T-helper 1 cell (primary cell): Measurements from ENCODE around the gene MOB3B.

Source experiments
- DNase-seq, 5 donors: peaks; one replicate each; pipeline ENCODE4 v3.0.0-alpha.2; 2012 to 2020

MOB3B gene

GRCh38 chr9:27356446-27356845 lies 173.2 kb downstream of the MOB3B start:
- no peak for DNase-seq

- DNase-seq: no peak
Measured at GRCh38 chr9:27355166-27355565, 174.4 kb downstream of the MOB3B start.

GRCh38 chr9:27353474-27354229 lies 176.0 kb downstream of the MOB3B start:
- DNase-seq: no peak

DNA sequence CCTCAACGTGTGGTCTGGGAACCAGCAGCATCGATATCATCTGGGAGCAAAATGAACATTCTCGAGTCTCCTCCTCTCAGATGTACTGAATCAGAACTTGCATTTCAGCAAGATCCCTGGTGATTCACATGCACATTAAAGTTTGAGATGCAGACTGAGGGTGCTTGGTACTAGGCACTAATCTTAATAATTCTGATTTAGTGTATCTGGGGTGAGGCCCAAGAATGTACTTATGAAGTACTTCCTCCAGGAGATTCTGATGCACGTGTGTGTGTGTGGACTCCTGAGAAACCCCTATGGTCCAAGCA lies 176.5 kb downstream of the MOB3B start:
- DNase-seq: no peak

- DNase-seq: peak in 1 of 5 donors; percentile 13
Measured at GRCh38 chr9:27352457-27353165, 177.0 kb downstream of the MOB3B start.

DNA sequence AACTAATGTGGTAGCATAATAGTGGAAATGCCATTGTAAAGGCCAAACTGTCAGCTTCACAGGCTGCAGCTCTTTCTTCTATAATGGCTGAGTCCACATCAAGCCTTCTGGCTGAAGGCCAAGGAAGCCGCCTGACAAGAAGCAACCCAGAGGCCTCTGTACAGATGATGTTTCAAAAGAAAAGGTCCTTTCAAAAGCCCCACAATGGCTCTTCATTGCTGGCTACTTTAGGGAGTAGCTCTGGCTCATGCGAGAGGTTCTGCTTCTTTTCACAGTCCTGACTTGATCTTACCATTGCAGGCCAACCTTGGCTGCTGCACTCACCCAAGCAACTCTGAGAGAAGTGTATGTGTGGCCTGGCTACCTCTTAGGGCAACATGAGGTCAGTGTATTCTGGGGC lies 178.2 kb downstream of the MOB3B start:
- no peak for DNase-seq

DNA sequence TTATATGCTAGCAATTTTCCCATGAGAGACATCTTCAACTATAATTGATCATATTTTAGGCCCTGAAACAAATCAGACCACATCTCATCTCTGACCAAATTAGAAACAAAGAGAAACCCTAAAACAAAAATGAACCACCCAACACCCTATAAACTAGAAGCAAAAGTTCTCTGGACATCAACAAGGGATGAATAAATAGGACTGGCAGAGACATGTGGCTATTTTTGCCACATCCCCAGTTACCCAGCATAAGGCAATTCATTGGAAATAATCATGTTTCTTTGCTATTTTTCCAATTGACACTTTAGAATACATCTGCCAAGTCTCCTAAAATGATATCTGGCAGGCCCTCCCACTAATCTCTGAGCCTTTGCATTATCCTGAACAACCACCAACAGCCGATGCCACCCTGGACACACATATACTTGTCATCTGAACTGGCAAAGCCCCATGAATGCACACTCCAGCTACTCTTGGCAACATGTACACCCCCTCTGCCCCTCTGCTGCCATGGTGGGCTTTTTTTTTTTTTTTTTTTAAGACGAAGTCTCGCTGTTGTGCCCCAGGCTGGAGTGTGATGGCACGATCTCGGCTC lies 179.1 kb downstream of the MOB3B start:
- no peak for DNase-seq

GRCh38 chr9:27349698-27350080 lies 179.9 kb downstream of the MOB3B start:
- no peak for DNase-seq

- DNase-seq: no peak
Measured at GRCh38 chr9:27348785-27349697, 180.6 kb downstream of the MOB3B start.

DNA sequence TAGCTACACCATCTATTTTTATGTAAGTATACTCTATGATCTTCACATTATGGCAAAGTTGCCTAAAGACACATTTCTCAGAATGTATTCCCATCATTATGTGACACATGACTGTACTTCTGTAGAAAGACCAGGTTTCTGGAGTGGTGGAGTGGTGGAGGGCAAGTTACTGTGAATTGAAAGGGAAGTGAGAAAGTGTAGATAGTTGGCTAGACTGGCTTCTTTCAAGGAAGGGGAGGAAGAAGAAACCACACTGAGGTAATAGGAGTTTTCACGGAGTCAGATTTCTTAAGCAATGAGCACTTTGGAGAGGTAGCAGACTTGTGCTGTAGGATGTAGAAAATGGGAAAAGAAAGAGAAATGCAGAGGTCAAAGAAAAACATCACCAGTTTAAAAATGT lies 181.7 kb downstream of the MOB3B start:
- DNase-seq: no peak

- no peak for DNase-seq
Measured at GRCh38 chr9:27344776-27345175, 184.8 kb downstream of the MOB3B start.

- no peak for DNase-seq
Measured at GRCh38 chr9:27341545-27342294, 187.9 kb downstream of the MOB3B start.

- DNase-seq: no peak
Measured at GRCh38 chr9:27340961-27341511, 188.6 kb downstream of the MOB3B start.

- no peak for DNase-seq
Measured at GRCh38 chr9:27340285-27340674, 189.3 kb downstream of the MOB3B start.

DNA sequence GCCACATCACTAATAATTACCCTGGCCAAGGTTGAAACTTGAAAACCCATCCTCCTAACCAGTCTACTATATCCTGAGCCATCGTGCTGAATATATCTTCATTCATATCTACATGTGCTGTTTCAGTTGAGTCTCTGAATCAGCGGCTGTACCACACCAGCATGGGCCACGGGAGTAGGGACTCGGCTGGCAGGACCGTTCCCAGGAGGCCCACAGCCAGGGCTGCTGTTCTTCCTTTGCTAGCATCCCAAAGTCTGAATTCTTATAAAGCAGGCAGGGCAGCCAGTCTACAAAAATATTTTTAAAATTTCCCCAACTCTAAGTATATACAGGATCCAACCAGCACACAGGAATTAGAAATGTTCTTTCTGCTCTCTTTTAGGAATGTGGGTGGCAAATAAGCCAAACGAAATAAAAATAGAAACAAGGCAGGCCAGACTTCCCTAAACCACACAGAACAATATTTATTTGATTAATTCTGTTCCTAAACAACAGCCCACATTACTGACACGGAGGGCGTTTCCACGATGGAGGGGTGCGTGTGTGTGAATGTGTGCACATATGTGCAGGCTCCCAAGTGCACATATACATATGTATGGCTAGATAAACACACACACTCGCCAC lies 189.8 kb downstream of the MOB3B start:
- no peak for DNase-seq

- DNase-seq: no peak
Measured at GRCh38 chr9:27338527-27338903, 191.1 kb downstream of the MOB3B start.

DNA sequence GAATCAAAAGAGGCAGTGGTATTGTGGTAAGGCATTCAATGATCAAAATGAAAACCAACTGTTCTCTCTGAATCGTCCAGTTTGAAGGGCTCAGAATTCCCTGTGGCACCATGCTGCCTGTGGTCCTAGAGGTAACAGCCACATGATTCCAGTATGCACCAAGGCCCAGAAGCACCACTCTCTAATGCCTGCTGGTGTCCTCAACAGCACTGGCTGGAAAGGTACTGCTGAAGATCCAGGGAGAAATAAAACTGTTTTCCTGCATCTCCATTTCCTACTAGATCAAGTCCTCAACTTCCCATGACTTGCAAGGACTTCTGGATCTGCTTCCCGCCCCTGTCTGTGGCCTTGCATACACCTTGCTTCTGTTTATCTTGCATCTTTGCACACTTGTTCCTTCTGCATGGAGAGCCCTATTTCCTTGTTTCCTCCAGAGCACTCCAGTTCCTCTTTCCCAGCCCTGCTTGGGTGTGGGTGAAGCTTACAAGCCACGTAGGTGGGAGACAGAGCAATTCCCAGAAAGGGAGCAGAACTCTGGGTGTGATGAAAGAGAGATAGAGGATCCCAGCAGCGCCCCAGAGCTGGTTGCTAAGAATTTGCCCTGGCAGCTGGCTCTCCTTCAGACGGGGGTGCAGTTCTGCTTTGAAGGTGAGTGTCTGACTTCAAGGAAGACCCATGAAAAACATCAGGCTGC lies 191.6 kb downstream of the MOB3B start:
- no peak for DNase-seq

DNA sequence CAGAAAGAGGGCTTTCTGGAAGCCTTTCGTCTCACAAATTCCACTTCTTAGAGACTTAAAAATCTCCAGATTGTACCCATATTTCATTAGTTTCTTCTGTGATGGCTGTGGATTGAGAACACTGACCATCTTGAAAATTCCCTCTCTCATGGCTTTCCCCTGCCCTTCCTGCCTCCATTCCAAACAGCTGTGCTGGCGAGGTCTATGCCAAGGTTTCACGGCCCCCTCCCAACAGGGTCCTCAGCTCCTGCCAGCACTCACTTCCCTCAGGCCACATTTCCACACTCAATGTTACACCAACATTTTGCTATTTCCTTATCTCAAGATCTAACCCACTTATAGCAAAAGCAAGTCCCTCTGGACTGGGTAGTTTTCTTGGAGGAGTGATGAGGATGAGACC lies 192.4 kb downstream of the MOB3B start:
- no peak for DNase-seq

DNA sequence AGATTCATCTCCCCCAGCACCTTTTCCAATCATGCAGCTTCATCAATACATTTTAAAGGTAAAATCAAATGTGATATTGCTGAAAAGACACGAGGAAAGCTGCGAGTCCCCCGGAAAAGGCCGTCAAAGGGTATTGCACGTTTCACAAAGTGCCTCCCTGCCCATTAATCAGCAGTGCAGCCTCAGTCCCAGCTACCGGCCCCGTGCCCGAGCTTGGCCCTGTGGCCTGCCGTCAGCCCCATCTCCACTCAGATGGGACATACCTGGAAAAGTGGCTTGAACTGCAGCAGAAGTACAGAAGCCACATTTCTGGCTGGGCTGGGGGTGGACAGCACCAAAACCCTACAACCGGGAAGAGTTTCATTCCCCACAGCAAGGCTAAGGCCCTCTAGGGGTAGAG lies 192.8 kb downstream of the MOB3B start:
- no peak for DNase-seq

DNA sequence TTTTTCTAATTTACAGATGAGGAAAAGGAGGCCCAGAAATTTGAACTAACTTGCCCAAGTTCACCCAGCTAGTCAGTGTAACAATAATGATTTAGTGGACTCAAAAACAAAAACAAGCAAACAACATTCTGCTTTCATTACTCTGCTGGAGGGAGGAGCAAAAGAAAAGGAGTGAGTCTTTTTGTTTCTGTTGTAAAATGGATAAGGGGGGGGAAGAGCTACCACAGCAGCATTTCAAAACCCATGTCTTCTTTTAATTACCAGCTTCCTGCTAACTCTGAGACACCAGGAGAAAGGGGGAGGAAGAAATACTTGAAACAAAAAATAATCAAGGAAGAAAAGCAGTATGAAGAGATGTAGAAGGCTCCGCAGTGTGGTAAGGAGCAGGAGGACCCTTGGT lies 193.5 kb downstream of the MOB3B start:
- no peak for DNase-seq

GRCh38 chr9:27335075-27335474 lies 194.5 kb downstream of the MOB3B start:
- no peak for DNase-seq
